Right lobe of liver (tissue), 6 donors: ENCODE results near the gene BOLA3. TPM values are rescaled to one million over a fixed set of nuclear protein-coding genes. Genes with fewer than 3 reads are reported as not detected.

Source experiments
- ATAC-seq, 4 donors: fragments of 200-7000 bp; cut with Tn5 transposase; one replicate each; pipeline ENCODE4 v1.9.1; 2020; ENCODE audit warnings: mild to moderate bottlenecking in 4 of 4, moderate library complexity in 4 of 4
- DNase-seq, 3 donors: peaks; one replicate each; pipeline ENCODE4 v3.0.0-alpha.2; 2020
- H3K27ac ChIP-seq, 3 donors: fragments of 200-600 bp; one replicate each; pipeline ENCODE4 v1.8.0; 2022
- H3K27me3 ChIP-seq, 2 donors: fragments of 200-600 bp; one replicate each; pipeline ENCODE4 v1.8.0; 2022
- H3K36me3 ChIP-seq, 4 donors: fragments of 200-600 bp; sonication (generic) in 1 of 4; one replicate each; pipeline versions ENCODE4 v1.5.1 to v1.8.0; 2017 to 2022; ENCODE audit warnings: control low read depth in 1 of 4
- H3K4me1 ChIP-seq, 4 donors: fragments of 200-600 bp; sonication (generic) in 1 of 4; one replicate each; pipeline versions ENCODE4 v1.5.1 to v1.8.0; 2017 to 2022; ENCODE audit warnings: control low read depth in 1 of 4
- H3K4me3 ChIP-seq, 3 donors: fragments of 200-600 bp; one replicate each; pipeline ENCODE4 v1.8.0; 2022
- H3K9me3 ChIP-seq, 4 donors: fragments of 200-600 bp; sonication (generic) in 1 of 4; one replicate each; pipeline versions ENCODE4 v1.5.1 to v1.8.0; 2017 to 2022; ENCODE audit warnings: control low read depth in 1 of 4
- POLR2A ChIP-seq: fragments of 450-650 bp; IDR thresholded peaks from one replicate; pipeline ENCODE4 v1.6.1; 2017; ENCODE audit warnings: antibody characterized with exemption, mild to moderate bottlenecking
- WGBS: methylation state at CpG from one replicate; pipeline ENCODE4 v1.1.6; 2018; ENCODE audit warnings: low coverage, low lambda C conversion rate; ENCODE audit not compliant: insufficient coverage; ENCODE audit errors: missing lambda C conversion rate; 5-methylcytosine and 5-hydroxymethylcytosine counted together
- intact Hi-C, 2 donors: fragments of 100-400 bp; cut with DNase I; formaldehyde crosslinking; loops; one replicate each; pipeline versions ENCODE4 v1.11.2 to v1.14.1; 2022
- total RNA-seq, 6 experiments: library from RNA; depleted of rRNA in 2 of 6; stranded (reverse); fragments of >200 nt in 2 of 6; fragmentation: NEBNext Ultra II Directional in 3 of 6; extraction: Animal tissue kit (Norgen Biotek cat#: 25700) in 3 of 6; gene quantifications; one replicate each; pipeline versions ENCODE4 v1.1.0 to v1.2.4, GENCODE V29; 2016 to 2023
- TF ChIP-seq, protein P1 (sequence below), 4 donors: fragments of 200-600 bp in 3 of 4; fragments of 450-650 bp in 1 of 4; IDR thresholded peaks; one replicate each; pipeline versions ENCODE4 v1.5.1 to v1.8.0; 2016 to 2022; ENCODE audit warnings: antibody characterized with exemption in 4 of 4, mild to moderate bottlenecking in 2 of 4
- donor health status: DM: no; HTN: yes; CAD: no.
- donor health status: DM: no; HTN: no; CAD: no.
- donor health status: DM: no; HTN: no; CAD: no.
- donor health status: DM: no; HTN: yes; CAD: no.
- donor health status: DM: no; HTN: yes; CAD: no.

Gene BOLA3
- total RNA-seq, 6 experiments from 2014 or later: 14.6 to 58.6 (median 16.0) TPM

DNA sequence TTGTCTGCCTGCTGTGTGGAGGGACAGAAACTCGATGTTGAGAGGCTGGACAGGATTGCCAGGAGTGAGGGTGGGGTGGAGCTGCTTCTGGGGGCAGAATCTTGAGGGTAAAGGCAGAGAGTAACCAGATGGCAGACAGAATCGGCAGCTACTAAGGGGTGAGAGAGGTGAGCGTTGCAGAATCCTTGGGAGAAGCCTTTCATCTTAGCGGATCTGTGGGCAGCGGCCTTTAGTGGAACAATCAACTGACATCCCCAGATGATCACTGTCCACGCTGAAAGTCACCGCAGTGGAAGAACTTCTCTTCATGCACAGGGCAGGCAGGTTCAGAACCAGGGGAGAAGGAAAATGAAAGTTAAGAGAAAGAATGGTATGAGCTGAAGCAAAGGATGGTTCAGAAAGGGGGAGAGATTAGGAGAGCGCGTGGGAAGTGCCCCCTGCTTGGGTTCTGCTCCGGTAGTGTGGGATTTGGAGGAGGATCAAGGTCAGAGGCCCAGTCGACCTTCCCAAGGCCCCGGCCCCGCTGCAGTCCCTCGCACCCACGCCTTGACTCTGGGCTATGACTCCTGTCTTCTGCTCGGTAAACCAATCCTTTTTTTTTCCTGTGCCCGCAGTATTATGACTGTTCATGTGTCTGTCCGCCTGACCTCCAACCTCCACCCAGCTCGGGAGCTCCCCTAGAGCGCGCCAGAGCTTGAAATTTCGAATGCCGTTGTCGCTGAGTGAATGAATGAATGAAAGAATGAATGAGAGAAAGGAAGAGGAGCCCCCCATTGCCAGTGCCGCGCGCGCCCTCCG, 584 bp downstream of the BOLA3 start:
- Histone ChIP-seq H3K4me1 (peaks cover 0 to 7% (median 3%) of the 10 kb centered on the region in 4 donors), H3K27me3 (no peaks in the 10 kb centered on the region), H3K9me3 (no peaks in the 10 kb centered on the region), H3K27ac (peak overlapping the region in 2 of 3 donors; percentile 34 to 48), H3K36me3 (peaks cover 0 to 4% (median 0%) of the 10 kb centered on the region in 4 donors), H3K4me3 (peak overlapping the region; percentile 71 to 94 (median 81))
- TF ChIP-seq, protein P1, sequence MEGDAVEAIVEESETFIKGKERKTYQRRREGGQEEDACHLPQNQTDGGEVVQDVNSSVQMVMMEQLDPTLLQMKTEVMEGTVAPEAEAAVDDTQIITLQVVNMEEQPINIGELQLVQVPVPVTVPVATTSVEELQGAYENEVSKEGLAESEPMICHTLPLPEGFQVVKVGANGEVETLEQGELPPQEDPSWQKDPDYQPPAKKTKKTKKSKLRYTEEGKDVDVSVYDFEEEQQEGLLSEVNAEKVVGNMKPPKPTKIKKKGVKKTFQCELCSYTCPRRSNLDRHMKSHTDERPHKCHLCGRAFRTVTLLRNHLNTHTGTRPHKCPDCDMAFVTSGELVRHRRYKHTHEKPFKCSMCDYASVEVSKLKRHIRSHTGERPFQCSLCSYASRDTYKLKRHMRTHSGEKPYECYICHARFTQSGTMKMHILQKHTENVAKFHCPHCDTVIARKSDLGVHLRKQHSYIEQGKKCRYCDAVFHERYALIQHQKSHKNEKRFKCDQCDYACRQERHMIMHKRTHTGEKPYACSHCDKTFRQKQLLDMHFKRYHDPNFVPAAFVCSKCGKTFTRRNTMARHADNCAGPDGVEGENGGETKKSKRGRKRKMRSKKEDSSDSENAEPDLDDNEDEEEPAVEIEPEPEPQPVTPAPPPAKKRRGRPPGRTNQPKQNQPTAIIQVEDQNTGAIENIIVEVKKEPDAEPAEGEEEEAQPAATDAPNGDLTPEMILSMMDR (IDR thresholded peaks at IDR 0.05): no peak
- no peak for TF ChIP-seq POLR2A
- no peak for DNase-seq
- peak; percentile 25 to 35 (median 32) for ATAC-seq
- 10% methylated on average over 22 of the region's 29 CpGs for WGBS
- intact Hi-C loops: loop anchor here in 1 of 2 donors (10.0 kb wide), 1 partner anchor 322 kb away; the partner anchor contains the start of gene STAMBP

- no peaks in the 10 kb centered on the region for H3K36me3 ChIP-seq
- H3K9me3 ChIP-seq: no peaks in the 10 kb centered on the region
- no peak overlapping the region for H3K4me3 ChIP-seq
- whole genome bisulfite sequencing: 84% methylated on average over 6 of the region's 6 CpGs
- no peak overlapping the region for H3K27ac ChIP-seq
- no peak for ATAC-seq
- intact Hi-C loops: loop anchor here in 1 of 2 donors (10.0 kb wide), 1 partner anchor 318 kb away; the partner anchor contains the start of gene STAMBP
- no peak for DNase-seq
- no peak for TF ChIP-seq POLR2A
- TF ChIP-seq, protein P1 (IDR thresholded peaks at IDR 0.05): no peak
- H3K27me3 ChIP-seq: no peaks in the 10 kb centered on the region
- H3K4me1 ChIP-seq: peaks cover 0 to 7% (median 3%) of the 10 kb centered on the region in 4 donors
These were observed 5.4 kb downstream of the BOLA3 start for GRCh38 chr2:74142340-74142739.

DNA sequence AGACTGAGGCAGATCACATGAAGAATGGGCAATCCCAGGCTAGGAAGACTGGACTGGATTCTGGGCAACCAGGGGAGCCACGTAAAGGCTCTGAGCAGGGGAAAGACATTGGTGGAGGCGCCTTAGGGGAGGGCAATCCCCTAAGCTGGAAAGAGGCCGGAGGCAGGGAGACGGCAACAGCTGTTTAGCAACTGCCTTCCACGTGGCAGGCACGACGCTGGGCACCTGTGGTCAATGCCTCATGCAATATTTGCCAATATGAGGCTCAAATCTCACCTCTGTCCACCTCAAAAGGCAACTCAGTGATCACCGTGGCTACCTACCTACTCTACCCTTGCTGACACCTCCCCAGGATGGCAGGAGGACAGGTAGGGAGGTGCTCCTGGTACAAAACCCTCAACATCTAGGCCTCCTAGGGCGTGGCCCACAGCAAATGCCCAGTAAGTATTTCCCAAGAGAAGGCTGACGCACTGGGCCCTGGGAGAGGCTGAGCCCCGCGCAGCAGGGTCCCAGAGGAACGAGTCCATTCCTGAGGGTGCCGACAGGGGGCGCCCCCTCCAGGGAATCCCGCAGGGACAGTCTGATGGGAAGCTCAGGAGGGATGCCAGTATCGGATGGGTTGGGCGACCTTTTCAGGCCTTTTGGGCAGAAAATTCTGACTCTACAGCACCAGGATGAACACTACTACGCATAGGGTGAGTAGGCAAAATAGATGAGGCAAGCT, 8.9 kb downstream of the BOLA3 start:
- H3K27me3 ChIP-seq: no peaks in the 10 kb centered on the region
- no peak for ATAC-seq
- H3K27ac ChIP-seq: no peak overlapping the region
- intact Hi-C loops: no loop called here
- TF ChIP-seq, protein P1 (IDR thresholded peaks at IDR 0.05): no peak
- TF ChIP-seq POLR2A: no peak
- no peak for DNase-seq
- no peaks in the 10 kb centered on the region for H3K9me3 ChIP-seq
- H3K4me1 ChIP-seq: no peaks in the 10 kb centered on the region
- peaks cover 0 to 5% (median 1%) of the 10 kb centered on the region in 4 donors for H3K36me3 ChIP-seq
- H3K4me3 ChIP-seq: no peak overlapping the region
- WGBS: 88% methylated on average over 5 of the region's 19 CpGs

- 92% methylated on average over 5 of the region's 11 CpGs for WGBS
- Histone ChIP-seq H3K4me3 (no peak overlapping the region), H3K27ac (no peak overlapping the region), H3K9me3 (no peaks in the 10 kb centered on the region), H3K4me1 (no peaks in the 10 kb centered on the region), H3K36me3 (peaks cover 0 to 5% (median 1%) of the 10 kb centered on the region in 4 donors), H3K27me3 (no peaks in the 10 kb centered on the region)
- intact Hi-C loops: no loop called here
- TF ChIP-seq, protein P1 (IDR thresholded peaks at IDR 0.05): no peak
- no peak for TF ChIP-seq POLR2A
- no peak for ATAC-seq
- no peak for DNase-seq
These were observed 9.8 kb downstream of the BOLA3 start for GRCh38 chr2:74137651-74138599.
